SJCRH30 (cell line): Measurements from ENCODE around the gene RARG. TPM values are rescaled to one million over a fixed set of nuclear protein-coding genes. Genes with fewer than 3 reads are reported as not detected.
"Not testable (repeated sequence)": the region's sequence is repeated elsewhere in the genome, so short reads cannot be mapped to it uniquely, and the experiment has no call there.

Source experiments
- DNase-seq, 2 experiments: peaks; one replicate each; pipeline ENCODE4 v3.0.0-alpha.2; 2015 to 2020
- H3K27ac ChIP-seq: fragments of 250-450 bp; sonication (Bioruptor Pico); 2 replicates; pipeline ENCODE4 v1.5.1; 2020; ENCODE audit warnings: mild to moderate bottlenecking, moderate library complexity
- H3K27me3 ChIP-seq: fragments of 250-450 bp; sonication (Bioruptor Pico); 2 replicates; pipeline ENCODE4 v1.5.1; 2020; ENCODE audit warnings: mild to moderate bottlenecking, moderate library complexity
- H3K36me3 ChIP-seq: fragments of 250-450 bp; sonication (Bioruptor Pico); 2 replicates; pipeline ENCODE4 v1.5.1; 2020; ENCODE audit warnings: mild to moderate bottlenecking, moderate library complexity
- H3K4me1 ChIP-seq: fragments of 250-450 bp; sonication (Bioruptor Pico); 2 replicates; pipeline ENCODE4 v1.5.1; 2020; ENCODE audit warnings: mild to moderate bottlenecking, moderate library complexity
- H3K4me3 ChIP-seq: fragments of 250-450 bp; sonication (Bioruptor Pico); 2 replicates; pipeline ENCODE4 v1.5.1; 2020; ENCODE audit warnings: mild to moderate bottlenecking, moderate library complexity
- H3K9me3 ChIP-seq: fragments of 250-450 bp; sonication (Bioruptor Pico); replicated peaks from 2 replicates; pipeline ENCODE4 v1.5.1; 2020; ENCODE audit warnings: mild to moderate bottlenecking, moderate library complexity
- total RNA-seq: library from RNA; depleted of rRNA; stranded (reverse); fragments of >200 nt; shearing (Covaris generic); gene quantifications from 2 replicates; pipeline ENCODE4 v1.2.3, GENCODE V29; 2014

RARG gene
- total RNA-seq, 1 experiment from 2014 or later: 5.5 TPM

DNA sequence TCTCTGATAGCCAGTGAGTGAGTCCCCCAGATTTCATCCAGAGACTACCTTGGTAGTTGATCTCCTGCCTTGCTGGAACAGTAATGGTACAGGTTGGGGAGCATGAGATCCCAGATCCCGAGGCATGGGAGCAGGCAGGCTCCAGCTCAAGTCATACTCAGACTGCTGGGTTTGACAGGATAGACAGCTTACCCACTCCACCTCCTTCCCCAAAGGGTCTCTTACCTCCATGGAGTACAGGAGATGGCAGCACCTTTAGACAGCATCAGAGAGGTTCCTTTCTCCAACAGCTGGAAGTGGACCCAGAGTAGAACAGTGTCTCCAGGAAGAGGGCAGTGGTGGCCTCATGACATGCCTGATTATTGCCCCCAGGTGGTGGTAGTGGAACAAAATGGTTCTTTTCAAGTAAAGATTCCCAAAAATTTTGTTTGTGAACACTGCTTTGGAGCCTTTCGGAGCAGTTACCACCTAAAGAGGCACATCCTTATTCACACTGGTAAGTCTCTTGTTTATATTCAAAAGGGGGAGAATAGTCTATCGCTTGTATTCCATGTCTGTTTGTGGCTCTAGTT is 46.3 kb downstream of the RARG start:
- Histone ChIP-seq H3K9me3 (no peaks in the 10 kb centered on the region), H3K4me3 (no peak overlapping the region), H3K27me3 (no peaks in the 10 kb centered on the region), H3K4me1 (no peaks in the 10 kb centered on the region), H3K27ac (no peak overlapping the region), H3K36me3 (peaks cover 34% of the 10 kb centered on the region)
- DNase-seq: no peak

DNA sequence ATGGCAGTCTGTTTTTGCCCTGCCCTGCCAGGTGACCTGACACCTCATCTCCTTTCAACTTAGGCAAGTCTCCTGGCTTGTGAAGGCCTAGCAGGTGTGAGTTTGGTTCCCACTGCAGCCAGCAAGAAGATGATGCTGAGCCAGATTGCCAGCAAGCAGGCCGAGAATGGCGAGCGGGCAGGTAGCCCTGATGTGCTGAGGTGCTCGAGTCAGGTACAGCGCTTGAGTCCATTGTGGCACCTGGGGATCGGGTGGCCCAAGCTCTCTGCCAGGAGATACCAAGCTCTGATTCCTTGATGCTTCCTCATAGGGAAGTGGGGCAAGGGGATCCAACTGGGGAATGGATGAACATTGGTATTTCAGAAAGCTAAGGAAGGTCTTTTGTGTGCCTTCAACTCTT is 47.2 kb downstream of the RARG start:
- DNase-seq: no peak
- peaks cover 34% of the 10 kb centered on the region for H3K36me3 ChIP-seq
- H3K4me3 ChIP-seq: no peak overlapping the region
- no peaks in the 10 kb centered on the region for H3K4me1 ChIP-seq
- H3K27me3 ChIP-seq: no peaks in the 10 kb centered on the region
- H3K9me3 ChIP-seq: no peaks in the 10 kb centered on the region
- no peak overlapping the region for H3K27ac ChIP-seq

GRCh38 chr12:53182903-53183302 is 49.1 kb downstream of the RARG start:
- no peak for DNase-seq
- Histone ChIP-seq H3K36me3 (peaks cover 34% of the 10 kb centered on the region), H3K27me3 (no peaks in the 10 kb centered on the region), H3K4me1 (peaks cover 5% of the 10 kb centered on the region; the same call in 1 of the 2 replicates), H3K27ac (no peak overlapping the region), H3K9me3 (no peaks in the 10 kb centered on the region), H3K4me3 (no peak overlapping the region)

DNA sequence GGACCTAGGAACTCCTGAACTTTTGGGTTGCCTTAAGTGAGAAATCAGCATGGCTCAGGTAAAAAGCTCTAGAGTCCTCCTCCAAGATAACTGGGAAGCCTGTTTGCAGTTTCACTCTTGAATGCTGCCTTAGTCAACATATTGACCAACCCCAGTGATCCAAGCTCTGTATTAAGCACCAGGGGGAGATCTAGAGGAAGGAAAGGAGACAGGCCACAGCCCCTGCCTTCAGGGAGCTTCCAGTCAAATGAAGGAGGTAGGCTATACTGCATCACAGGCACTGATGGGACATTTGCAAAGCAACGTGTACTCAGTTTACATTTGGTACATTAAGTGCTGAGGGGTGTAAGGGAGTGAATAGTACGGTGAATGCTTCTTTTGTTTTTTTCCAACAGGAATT is 50.1 kb downstream of the RARG start:
- Histone ChIP-seq H3K9me3 (no peaks in the 10 kb centered on the region), H3K36me3 (peaks cover 30% of the 10 kb centered on the region), H3K4me1 (peaks cover 5% of the 10 kb centered on the region; the same call in 1 of the 2 replicates), H3K4me3 (peak overlapping the region; percentile 73), H3K27me3 (no peaks in the 10 kb centered on the region), H3K27ac (no peak overlapping the region)
- no peak for DNase-seq

GRCh38 chr12:53180931-53181645 is 50.9 kb downstream of the RARG start:
- DNase-seq: peak; percentile 82
- peak overlapping the region; percentile 64; the same call in 1 of the 2 replicates for H3K27ac ChIP-seq
- H3K9me3 ChIP-seq: no peaks in the 10 kb centered on the region
- H3K4me1 ChIP-seq: peaks cover 5% of the 10 kb centered on the region; the same call in 1 of the 2 replicates
- H3K4me3 ChIP-seq: peak overlapping the region; percentile 73
- H3K36me3 ChIP-seq: peaks cover 25% of the 10 kb centered on the region
- H3K27me3 ChIP-seq: no peaks in the 10 kb centered on the region

DNA sequence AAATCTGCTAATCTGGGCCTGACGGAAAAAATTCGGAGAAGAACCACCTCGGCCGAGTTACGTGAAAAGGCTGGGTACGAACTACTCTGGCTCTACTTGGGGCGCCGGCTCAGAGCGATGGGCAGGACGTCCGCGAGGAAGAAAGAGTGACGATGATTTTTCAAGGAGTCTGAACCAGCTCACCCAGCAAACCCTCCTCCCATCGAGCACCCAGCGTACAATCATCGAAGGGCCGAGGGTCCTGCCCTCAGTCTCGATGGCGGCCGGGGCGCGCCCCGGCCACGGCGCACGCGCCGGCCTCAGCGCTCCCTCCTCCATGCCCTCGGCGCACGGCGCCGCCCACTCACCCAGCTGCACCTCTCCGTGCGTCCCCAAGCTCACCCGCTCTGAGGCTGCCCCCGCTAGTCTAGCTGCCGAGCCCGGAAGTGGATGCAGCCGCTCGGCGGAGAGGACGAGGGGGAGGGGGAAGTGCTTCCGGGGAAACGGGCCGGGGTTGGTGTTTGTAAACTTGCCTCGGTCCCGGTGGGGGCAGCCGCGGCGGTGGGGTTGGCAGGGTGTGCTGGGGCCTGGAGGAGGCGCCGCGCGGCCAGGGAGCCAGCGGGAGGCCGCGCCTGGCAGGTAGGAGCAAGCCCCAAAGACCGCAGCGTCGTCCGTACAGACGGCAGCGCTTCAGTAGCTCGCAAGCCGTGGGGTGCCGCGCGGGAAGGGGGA is 51.6 kb downstream of the RARG start, which contains the start of the genes CSAD and ZNF740:
Gene CSAD (minus strand): TSS at position 706 of the 711 bp plus-strand sequence. CDS start 7,455 bp downstream, outside the sequence.
Gene ZNF740 (plus strand): TSS at position 503 of the 711 bp plus-strand sequence. CDS start 1,262 bp downstream, outside the sequence.
- no peaks in the 10 kb centered on the region for H3K9me3 ChIP-seq
- peak within 1 kb of the TSS; percentile 73 for H3K4me3 ChIP-seq
- peak; percentile 97 to 98 for DNase-seq
- H3K27ac ChIP-seq: peak within 1 kb of the TSS; percentile 64
- H3K27me3 ChIP-seq: no peaks in the 10 kb centered on the region
- H3K36me3 ChIP-seq: peaks cover 18% of the 10 kb centered on the region
- H3K4me1 ChIP-seq: peaks cover 5% of the 10 kb centered on the region; the same call in 1 of the 2 replicates

DNA sequence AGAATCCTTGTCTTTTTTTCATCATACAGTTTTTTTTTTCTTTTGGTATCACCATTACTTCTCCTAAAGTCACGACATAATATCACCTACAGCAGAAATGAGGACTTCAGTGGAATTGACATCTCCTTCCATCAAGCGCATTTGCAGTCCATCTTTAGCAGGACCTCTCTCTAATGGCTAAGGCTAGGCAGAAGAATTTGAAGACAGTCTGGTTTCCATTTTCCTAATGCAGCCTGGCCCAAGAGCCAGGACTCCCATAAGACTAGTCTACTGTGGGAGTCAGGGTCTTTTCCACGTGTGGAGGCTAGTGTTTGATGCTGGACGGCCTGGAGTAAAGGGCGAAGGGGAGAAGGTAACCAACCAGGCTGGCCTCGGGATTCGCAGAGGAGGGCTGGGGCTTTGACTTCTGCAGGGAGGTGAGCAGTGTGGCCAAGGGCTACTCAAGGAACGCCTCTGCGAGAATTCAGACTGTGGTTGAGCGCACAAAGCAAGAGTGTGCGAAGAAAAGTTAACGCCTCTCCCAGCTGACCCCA is 52.3 kb downstream of the RARG start:
- H3K4me1 ChIP-seq: peaks cover 5% of the 10 kb centered on the region; the same call in 1 of the 2 replicates
- H3K4me3 ChIP-seq: peak overlapping the region; percentile 73
- H3K27me3 ChIP-seq: no peaks in the 10 kb centered on the region
- H3K36me3 ChIP-seq: peaks cover 16% of the 10 kb centered on the region
- DNase-seq: peak; percentile 31 to 51
- no peaks in the 10 kb centered on the region for H3K9me3 ChIP-seq
- H3K27ac ChIP-seq: peak overlapping the region; percentile 64

DNA sequence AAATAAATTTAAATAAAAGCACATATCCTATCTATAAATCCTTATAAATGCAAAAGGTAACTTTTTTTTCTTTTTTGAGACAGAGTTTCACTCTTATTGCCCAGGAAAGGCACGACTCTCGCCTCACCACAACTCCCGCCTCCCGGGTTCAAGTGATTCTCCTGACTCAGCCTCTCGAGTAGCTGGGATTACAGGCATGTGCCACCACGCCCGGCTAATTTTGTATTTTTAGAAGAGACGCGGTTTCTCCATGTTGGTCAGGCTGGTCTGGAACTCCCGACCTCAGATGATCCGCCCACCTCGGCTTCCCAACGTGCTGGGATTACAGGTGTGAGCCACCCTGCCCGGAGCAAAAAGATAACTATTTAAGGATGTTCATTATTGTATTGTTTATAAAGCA is 53.2 kb downstream of the RARG start:
- not testable (repeated sequence) for H3K27ac ChIP-seq, H3K4me3 ChIP-seq, H3K4me1 ChIP-seq, H3K9me3 ChIP-seq, DNase-seq, H3K27me3 ChIP-seq
- H3K36me3 ChIP-seq: peaks cover 16% of the 10 kb centered on the region

GRCh38 chr12:53177447-53177846 is 54.6 kb downstream of the RARG start:
- not testable (repeated sequence) for H3K9me3 ChIP-seq, H3K36me3 ChIP-seq, DNase-seq, H3K4me3 ChIP-seq, H3K27ac ChIP-seq, H3K4me1 ChIP-seq, H3K27me3 ChIP-seq

DNA sequence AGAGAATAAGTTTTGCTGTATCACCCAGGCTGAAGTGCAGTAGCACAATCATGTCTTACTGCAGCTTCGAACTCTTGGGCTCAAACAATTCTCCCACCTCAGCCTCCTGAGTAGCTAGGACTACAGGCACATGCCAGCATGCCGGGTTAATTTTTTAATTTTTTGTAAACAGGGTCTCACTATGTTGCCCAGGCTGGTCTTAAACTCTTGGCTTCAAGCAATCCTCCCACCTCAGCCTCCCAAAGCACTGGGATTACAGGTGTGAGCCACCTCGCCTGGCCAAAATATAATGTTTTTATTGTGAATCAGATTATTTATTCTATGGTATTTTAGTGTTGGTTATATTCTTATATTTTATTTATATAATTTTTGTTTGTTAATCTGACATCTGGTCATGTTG is 55.3 kb downstream of the RARG start:
- Histone ChIP-seq H3K4me3 (no peak overlapping the region), H3K9me3 (no peaks in the 10 kb centered on the region), H3K4me1 (peaks cover 5% of the 10 kb centered on the region; the same call in 1 of the 2 replicates)

DNA sequence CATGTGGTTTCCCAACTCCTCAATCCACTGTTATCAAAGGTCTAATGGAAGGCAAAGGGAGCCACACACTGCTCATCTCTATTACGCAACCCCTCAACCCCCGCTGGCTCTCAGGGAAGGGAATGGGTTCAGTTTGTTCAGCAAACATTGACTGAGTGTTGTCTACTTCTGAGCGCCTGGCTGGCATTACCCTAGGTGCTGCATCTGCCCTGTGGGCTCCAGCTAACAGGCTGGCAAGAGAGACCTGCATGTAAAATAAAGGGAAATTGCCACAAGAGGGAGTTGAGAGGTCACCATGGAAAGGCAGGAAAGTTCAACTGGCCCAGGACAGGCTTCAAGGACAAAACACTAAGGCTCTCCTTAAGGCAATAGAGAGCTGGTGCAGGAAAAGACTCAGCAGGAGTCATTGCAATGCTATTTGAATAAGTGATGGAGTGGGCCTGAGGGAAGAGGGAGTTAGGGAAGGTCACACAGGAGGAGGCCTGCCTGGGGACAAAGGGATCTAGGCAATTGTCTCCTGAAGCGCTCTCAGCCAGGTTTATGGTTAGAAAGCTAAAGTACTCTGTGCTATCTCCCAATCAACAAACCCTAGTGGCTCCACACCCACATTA is 57.0 kb downstream of the RARG start:
- H3K9me3 ChIP-seq: no peaks in the 10 kb centered on the region
- H3K4me3 ChIP-seq: no peak overlapping the region
- H3K4me1 ChIP-seq: peaks cover 5% of the 10 kb centered on the region; the same call in 1 of the 2 replicates
- H3K27me3 ChIP-seq: no peaks in the 10 kb centered on the region
- DNase-seq: no peak
- H3K36me3 ChIP-seq: no peaks in the 10 kb centered on the region
- no peak overlapping the region for H3K27ac ChIP-seq

More for the DNA sequence above, 55.3 kb downstream of the RARG start:
- Histone ChIP-seq H3K27ac (no peak overlapping the region), H3K36me3 (no peaks in the 10 kb centered on the region), H3K27me3 (no peaks in the 10 kb centered on the region)
- DNase-seq: no peak

GRCh38 chr12:53173085-53173715 is 58.8 kb downstream of the RARG start:
- DNase-seq: no peak

GRCh38 chr12:53172352-53172751 is 59.7 kb downstream of the RARG start:
- DNase-seq: peak; percentile 43 to 50

More at GRCh38 chr12:53173085-53173715, 58.8 kb downstream of the RARG start:
- Histone ChIP-seq H3K36me3 (no peaks in the 10 kb centered on the region), H3K27ac (no peak overlapping the region), H3K4me1 (no peaks in the 10 kb centered on the region), H3K4me3 (no peak overlapping the region), H3K27me3 (no peaks in the 10 kb centered on the region), H3K9me3 (no peaks in the 10 kb centered on the region)

More at GRCh38 chr12:53172352-53172751, 59.7 kb downstream of the RARG start:
- Histone ChIP-seq H3K36me3 (no peaks in the 10 kb centered on the region), H3K9me3 (no peaks in the 10 kb centered on the region), H3K4me3 (no peak overlapping the region), H3K4me1 (no peaks in the 10 kb centered on the region), H3K27ac (no peak overlapping the region), H3K27me3 (no peaks in the 10 kb centered on the region)
